ENCODE data around the gene NTF4.
A peak's percentile ranks its signal among the peaks of the same experiment; 100 is the strongest.

Gene NTF4

DNA sequence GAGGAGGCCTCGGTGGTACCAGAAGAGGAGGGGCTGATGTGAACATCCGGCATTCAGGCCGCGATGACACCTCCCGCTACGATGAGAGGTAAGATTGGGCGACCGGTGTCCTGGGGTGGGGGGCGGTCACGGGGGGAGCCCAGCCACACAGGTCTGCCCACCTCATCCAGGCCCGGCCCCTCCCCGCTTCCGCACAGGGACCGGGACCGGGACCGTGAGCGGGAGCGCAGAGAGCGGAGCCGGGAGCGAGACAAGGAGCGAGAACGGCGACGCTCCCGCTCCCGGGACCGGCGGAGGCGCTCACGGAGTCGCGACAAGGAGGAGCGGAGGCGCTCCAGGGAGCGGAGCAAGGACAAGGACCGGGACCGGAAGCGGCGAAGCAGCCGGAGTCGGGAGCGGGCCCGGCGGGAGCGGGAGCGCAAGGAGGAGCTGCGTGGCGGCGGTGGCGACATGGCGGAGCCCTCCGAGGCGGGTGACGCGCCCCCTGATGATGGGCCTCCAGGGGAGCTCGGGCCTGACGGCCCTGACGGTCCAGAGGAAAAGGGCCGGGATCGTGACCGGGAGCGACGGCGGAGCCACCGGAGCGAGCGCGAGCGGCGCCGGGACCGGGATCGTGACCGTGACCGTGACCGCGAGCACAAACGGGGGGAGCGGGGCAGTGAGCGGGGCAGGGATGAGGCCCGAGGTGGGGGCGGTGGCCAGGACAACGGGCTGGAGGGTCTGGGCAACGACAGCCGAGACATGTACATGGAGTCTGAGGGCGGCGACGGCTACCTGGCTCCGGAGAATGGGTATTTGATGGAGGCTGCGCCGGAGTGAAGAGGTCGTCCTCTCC is 43.2 kb upstream of the NTF4 start:
- H3K27ac ChIP-seq: no peak overlapping the region
- no peak for TF ChIP-seq CTCF (conservative IDR thresholded peaks at IDR 0.05)
- no peak for TF ChIP-seq ZFX (IDR thresholded peaks at IDR 0.05)

GRCh38 chr19:49106648-49107135 is 42.1 kb upstream of the NTF4 start:
- TF ChIP-seq ZFX (IDR thresholded peaks at IDR 0.05) (no peak), CTCF (conservative IDR thresholded peaks at IDR 0.05) (peak; percentile 82)
- no peak overlapping the region for H3K27ac ChIP-seq

GRCh38 chr19:49104229-49104864 is 39.7 kb upstream of the NTF4 start:
- TF ChIP-seq ZFX (IDR thresholded peaks at IDR 0.05): no peak
- no peak for TF ChIP-seq CTCF (conservative IDR thresholded peaks at IDR 0.05)
- no peak overlapping the region for H3K27ac ChIP-seq

- no peak for TF ChIP-seq ZFX (IDR thresholded peaks at IDR 0.05)
- TF ChIP-seq CTCF (conservative IDR thresholded peaks at IDR 0.05): no peak
- no peak overlapping the region for H3K27ac ChIP-seq
Measured at GRCh38 chr19:49103331-49104085, 38.9 kb upstream of the NTF4 start.

- TF ChIP-seq ZFX (IDR thresholded peaks at IDR 0.05) (no peak), CTCF (conservative IDR thresholded peaks at IDR 0.05) (no peak)
- H3K27ac ChIP-seq: no peak overlapping the region
Measured at GRCh38 chr19:49102303-49102702, 37.7 kb upstream of the NTF4 start.

GRCh38 chr19:49101160-49101559 is 36.5 kb upstream of the NTF4 start:
- no peak overlapping the region for H3K27ac ChIP-seq

More at GRCh38 chr19:49101160-49101559, 36.5 kb upstream of the NTF4 start:
- TF ChIP-seq ZFX (IDR thresholded peaks at IDR 0.05) (no peak), CTCF (conservative IDR thresholded peaks at IDR 0.05) (no peak)

Measured in C4-2B (cell line).